ENCODE results near the gene FRMD3. TPM values are rescaled to one million over a fixed set of nuclear protein-coding genes. Genes with fewer than 3 reads are reported as not detected.
"Not testable (repeated sequence)": the region's sequence is repeated elsewhere in the genome, so short reads cannot be mapped to it uniquely, and the experiment has no call there.

FRMD3 gene
- total RNA-seq, 4 donors from 2014 or later: 1.8 to 13.3 (median 3.3) TPM

DNA sequence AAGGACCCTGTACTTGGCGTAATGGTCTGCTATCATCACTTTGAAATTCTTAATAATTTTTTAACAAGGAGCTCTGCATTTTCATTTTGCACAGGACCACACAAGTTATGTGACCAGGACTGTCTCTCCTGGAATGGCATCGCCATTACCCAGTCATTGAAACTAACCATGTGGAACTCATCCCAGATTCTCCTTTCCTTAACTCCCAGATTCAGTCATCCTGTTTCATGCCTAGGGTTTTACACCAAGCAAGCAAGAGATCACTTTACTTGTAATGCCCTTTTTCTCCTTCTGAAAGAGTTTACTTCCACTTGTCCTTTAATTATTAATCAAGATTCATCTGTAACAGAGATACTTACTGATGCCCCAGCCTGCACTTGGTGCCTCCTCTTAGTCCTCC, 12.0 kb downstream of the FRMD3 start:
- Histone ChIP-seq H3K27ac (no peak overlapping the region), H3K4me3 (no peak overlapping the region), H3K4me1 (no peaks in the 10 kb centered on the region), H3K9me3 (no peaks in the 10 kb centered on the region), H3K36me3 (no peaks in the 10 kb centered on the region), H3K27me3 (no peaks in the 10 kb centered on the region)
- intact Hi-C loops (cut with DNase I; ENCODE audit: low total_unique reads): no loop called here
- DNase-seq: no peak
- TF ChIP-seq, protein P1, sequence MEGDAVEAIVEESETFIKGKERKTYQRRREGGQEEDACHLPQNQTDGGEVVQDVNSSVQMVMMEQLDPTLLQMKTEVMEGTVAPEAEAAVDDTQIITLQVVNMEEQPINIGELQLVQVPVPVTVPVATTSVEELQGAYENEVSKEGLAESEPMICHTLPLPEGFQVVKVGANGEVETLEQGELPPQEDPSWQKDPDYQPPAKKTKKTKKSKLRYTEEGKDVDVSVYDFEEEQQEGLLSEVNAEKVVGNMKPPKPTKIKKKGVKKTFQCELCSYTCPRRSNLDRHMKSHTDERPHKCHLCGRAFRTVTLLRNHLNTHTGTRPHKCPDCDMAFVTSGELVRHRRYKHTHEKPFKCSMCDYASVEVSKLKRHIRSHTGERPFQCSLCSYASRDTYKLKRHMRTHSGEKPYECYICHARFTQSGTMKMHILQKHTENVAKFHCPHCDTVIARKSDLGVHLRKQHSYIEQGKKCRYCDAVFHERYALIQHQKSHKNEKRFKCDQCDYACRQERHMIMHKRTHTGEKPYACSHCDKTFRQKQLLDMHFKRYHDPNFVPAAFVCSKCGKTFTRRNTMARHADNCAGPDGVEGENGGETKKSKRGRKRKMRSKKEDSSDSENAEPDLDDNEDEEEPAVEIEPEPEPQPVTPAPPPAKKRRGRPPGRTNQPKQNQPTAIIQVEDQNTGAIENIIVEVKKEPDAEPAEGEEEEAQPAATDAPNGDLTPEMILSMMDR (IDR thresholded peaks at IDR 0.05): no peak
- TF ChIP-seq POLR2A (IDR thresholded peaks at IDR 0.05): no peak

DNA sequence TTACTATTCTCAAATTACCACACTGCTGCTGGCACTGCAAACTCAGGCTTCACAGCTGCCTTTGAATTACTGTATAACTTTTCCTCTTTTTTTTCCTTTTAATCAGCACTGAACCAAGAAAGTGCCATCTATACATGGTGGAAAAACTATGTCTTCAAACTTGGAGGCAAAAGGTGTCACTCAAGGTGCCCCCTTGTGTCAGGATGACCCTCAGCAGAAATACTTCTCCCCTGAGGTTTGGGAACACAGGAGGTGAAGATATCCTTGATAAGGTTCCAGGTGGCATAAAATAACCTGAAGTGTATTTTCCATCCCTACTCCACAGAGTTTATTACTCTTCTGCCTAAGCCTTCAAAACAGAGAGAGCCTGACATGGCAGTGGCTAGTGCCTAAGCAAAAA, 14.5 kb downstream of the FRMD3 start:
- Histone ChIP-seq H3K36me3 (no peaks in the 10 kb centered on the region), H3K9me3 (no peaks in the 10 kb centered on the region), H3K4me1 (no peaks in the 10 kb centered on the region), H3K4me3 (no peak overlapping the region), H3K27me3 (no peaks in the 10 kb centered on the region), H3K27ac (no peak overlapping the region)
- TF ChIP-seq, protein P1 (IDR thresholded peaks at IDR 0.05): no peak
- no peak for TF ChIP-seq POLR2A (IDR thresholded peaks at IDR 0.05)
- DNase-seq: no peak
- intact Hi-C loops (cut with DNase I; ENCODE audit: low total_unique reads): no loop called here

DNA sequence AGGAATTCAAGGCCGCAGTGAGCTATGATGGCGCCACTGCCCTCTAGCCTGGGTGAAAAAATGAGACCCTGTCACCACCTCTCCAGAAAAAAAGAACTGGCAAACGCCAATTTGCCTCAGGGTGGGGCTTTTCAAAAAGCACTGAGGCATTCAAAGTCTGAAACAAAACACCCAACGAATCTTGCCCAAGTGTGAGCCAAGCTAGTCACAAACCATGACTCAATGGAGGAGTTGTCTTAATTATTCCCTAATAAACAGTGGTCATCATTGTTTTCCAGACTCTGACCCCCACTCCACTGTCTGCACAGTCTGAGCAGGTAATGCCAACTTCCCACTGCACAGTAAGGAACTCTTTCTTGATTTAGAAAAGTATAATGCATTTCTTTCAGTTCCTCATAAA, 16.8 kb downstream of the FRMD3 start:
- Histone ChIP-seq H3K27ac (no peak overlapping the region), H3K27me3 (no peaks in the 10 kb centered on the region), H3K36me3 (no peaks in the 10 kb centered on the region), H3K4me1 (no peaks in the 10 kb centered on the region), H3K9me3 (no peaks in the 10 kb centered on the region), H3K4me3 (no peak overlapping the region)
- TF ChIP-seq, protein P1 (IDR thresholded peaks at IDR 0.05): no peak
- no peak for TF ChIP-seq POLR2A (IDR thresholded peaks at IDR 0.05)
- DNase-seq: no peak
- intact Hi-C loops (cut with DNase I; ENCODE audit: low total_unique reads): no loop called here

DNA sequence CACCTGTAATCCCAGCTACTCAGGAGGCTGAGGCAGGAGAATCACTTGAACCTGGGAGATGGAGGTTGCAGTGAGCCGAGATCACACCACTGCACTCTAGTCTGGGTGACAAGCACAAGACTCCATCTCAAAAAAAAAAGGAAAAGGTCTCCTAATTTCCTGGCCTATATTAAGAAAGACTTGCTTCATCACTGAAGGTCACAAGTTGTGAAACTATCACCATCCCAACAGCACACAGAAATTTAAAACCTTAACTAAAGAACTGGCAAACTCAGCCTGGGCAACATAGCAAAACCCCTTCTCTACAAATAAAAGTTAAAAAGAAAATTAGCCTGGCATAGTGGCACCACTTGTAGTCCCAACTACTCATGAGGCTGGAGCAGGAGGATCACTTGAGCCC, 17.2 kb downstream of the FRMD3 start:
- H3K27ac ChIP-seq: no peak overlapping the region
- intact Hi-C loops (cut with DNase I; ENCODE audit: low total_unique reads): no loop called here
- H3K36me3 ChIP-seq: no peaks in the 10 kb centered on the region
- no peak for TF ChIP-seq POLR2A (IDR thresholded peaks at IDR 0.05)
- TF ChIP-seq, protein P1 (IDR thresholded peaks at IDR 0.05): no peak
- H3K4me3 ChIP-seq: no peak overlapping the region
- no peaks in the 10 kb centered on the region for H3K4me1 ChIP-seq
- no peak for DNase-seq
- H3K9me3 ChIP-seq: no peaks in the 10 kb centered on the region
- H3K27me3 ChIP-seq: no peaks in the 10 kb centered on the region

DNA sequence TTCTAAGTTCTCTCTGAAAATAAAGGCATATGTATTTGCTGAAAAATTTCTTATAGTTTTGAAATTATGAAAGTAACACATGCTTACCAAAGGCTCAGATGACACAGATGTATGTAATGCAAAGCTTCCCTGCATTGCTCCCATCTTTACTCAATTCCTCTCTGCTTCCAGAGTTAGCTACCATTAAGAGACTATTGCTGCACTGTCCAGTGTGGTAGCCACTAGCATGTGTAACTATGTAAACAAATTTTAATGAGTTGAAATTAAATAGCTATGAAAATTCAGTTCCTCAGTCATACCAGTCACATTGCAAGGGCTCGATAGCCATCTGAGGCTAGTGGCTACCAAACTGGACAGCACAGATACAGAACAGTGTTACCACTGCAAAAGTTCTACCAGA, 17.9 kb downstream of the FRMD3 start:
- TF ChIP-seq POLR2A (IDR thresholded peaks at IDR 0.05): no peak
- TF ChIP-seq, protein P1 (IDR thresholded peaks at IDR 0.05): no peak

DNA sequence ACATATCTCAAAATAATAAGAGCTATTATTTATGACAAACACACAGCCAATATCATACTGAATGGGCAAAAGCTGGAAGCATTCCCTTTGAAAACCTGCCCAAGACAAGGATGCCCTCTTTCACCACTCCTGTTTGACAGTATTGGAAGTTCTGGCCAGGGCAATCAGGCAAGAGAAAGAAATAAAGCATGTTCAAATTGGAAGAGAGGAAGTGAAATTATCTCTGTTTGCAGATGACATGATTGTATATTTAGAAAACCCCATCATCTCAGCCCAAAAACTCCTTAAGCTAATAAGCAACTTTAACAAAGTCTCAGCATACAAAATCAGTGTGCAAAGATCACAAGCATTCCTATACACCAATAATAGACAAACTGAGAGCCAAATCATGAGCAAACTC, 20.2 kb downstream of the FRMD3 start:
- H3K4me1 ChIP-seq; intact Hi-C loops (cut with DNase I; ENCODE audit: low total_unique reads); H3K27me3 ChIP-seq; H3K9me3 ChIP-seq; H3K27ac ChIP-seq; H3K36me3 ChIP-seq; DNase-seq; H3K4me3 ChIP-seq: not testable (repeated sequence)

More for the DNA sequence above, 17.9 kb downstream of the FRMD3 start:
- Histone ChIP-seq H3K4me1 (no peaks in the 10 kb centered on the region), H3K27me3 (no peaks in the 10 kb centered on the region), H3K4me3 (no peak overlapping the region), H3K27ac (no peak overlapping the region), H3K9me3 (no peaks in the 10 kb centered on the region), H3K36me3 (no peaks in the 10 kb centered on the region)
- DNase-seq: no peak
- intact Hi-C loops (cut with DNase I; ENCODE audit: low total_unique reads): no loop called here
